Smooth muscle cell (in vitro differentiated cells): ENCODE data around the gene DUSP22. TPM values are rescaled to one million over a fixed set of nuclear protein-coding genes. Genes with fewer than 3 reads are reported as not detected.

Experiments
- DNase-seq: peaks from one replicate; lab custom pipeline; 2025; ENCODE audit not compliant: unreplicated experiment; lab: John Stamatoyannopoulos, UW
- H2AFZ ChIP-seq: fragments of 200-600 bp; sonication (generic); 2 replicates; pipeline ENCODE4 v1.6.0; 2016; ENCODE audit warnings: antibody characterized with exemption, low read depth, mild to moderate bottlenecking
- H3F3A ChIP-seq: fragments of 200-600 bp; sonication (generic); 2 replicates; pipeline ENCODE4 v1.6.0; 2017; ENCODE audit warnings: antibody characterized with exemption, low read depth
- H3K27ac ChIP-seq: fragments of 200-600 bp; sonication (generic); 2 replicates; pipeline ENCODE4 v1.5.1; 2016; ENCODE audit warnings: low read depth, mild to moderate bottlenecking
- H3K27me3 ChIP-seq: fragments of 200-600 bp; sonication (generic); 2 replicates; pipeline ENCODE4 v1.6.1; 2016; ENCODE audit warnings: low read depth, mild to moderate bottlenecking
- H3K36me3 ChIP-seq: fragments of 200-600 bp; sonication (generic); 2 replicates; pipeline ENCODE4 v1.5.1; 2016; ENCODE audit warnings: low read depth
- H3K4me1 ChIP-seq: fragments of 200-600 bp; sonication (generic); 2 replicates; pipeline ENCODE4 v1.5.1; 2016; ENCODE audit warnings: low read depth
- H3K4me2 ChIP-seq: fragments of 200-600 bp; sonication (generic); 2 replicates; pipeline ENCODE4 v1.6.0; 2016; ENCODE audit warnings: mild to moderate bottlenecking
- H3K4me3 ChIP-seq: fragments of 200-600 bp; sonication (generic); 2 replicates; pipeline ENCODE4 v1.5.1; 2016; ENCODE audit warnings: mild to moderate bottlenecking
- H3K79me2 ChIP-seq: fragments of 200-600 bp; sonication (generic); 2 replicates; pipeline ENCODE4 v1.6.0; 2016; ENCODE audit warnings: low read depth, mild to moderate bottlenecking
- H3K9ac ChIP-seq: fragments of 200-600 bp; sonication (generic); 2 replicates; pipeline ENCODE4 v1.6.0; 2016; ENCODE audit warnings: low read depth
- H3K9me3 ChIP-seq: fragments of 200-600 bp; sonication (generic); replicated peaks from 2 replicates; pipeline ENCODE4 v1.5.1; 2016; ENCODE audit warnings: low read depth
- H4K20me1 ChIP-seq: fragments of 200-600 bp; sonication (generic); 2 replicates; pipeline ENCODE4 v1.6.0; 2016; ENCODE audit warnings: low read depth
- WGBS: methylation state at CpG from one replicate; pipeline ENCODE4 v1.1.7; 2016; ENCODE audit warnings: low lambda C conversion rate; 5-methylcytosine and 5-hydroxymethylcytosine counted together
- polyA plus RNA-seq: library from polyadenylated mRNA; unstranded; fragments of >200 nt; fragmentation: Nextera tagmentation; extraction: Ambion mirVana; gene quantifications from 2 replicates; pipeline ENCODE4 v1.2.1, GENCODE V29; 2016
- total RNA-seq: library from RNA; depleted of rRNA; stranded (reverse); fragments of >200 nt; gene quantifications from 2 replicates; pipeline ENCODE4 v1.2.3, GENCODE V29; 2014
- TF ChIP-seq, protein P1 (sequence below): fragments of 200-600 bp; sonication (generic); IDR thresholded peaks from 2 replicates; pipeline ENCODE4 v1.5.1; 2017; ENCODE audit warnings: borderline replicate concordance, mild to moderate bottlenecking, antibody characterized with exemption; ENCODE audit not compliant: insufficient read depth, poor library complexity, severe bottlenecking

The DUSP22 gene
- total and polyA plus RNA-seq, 2 experiments from 2014 or later, result 16.3 to 19.1 TPM

DNA sequence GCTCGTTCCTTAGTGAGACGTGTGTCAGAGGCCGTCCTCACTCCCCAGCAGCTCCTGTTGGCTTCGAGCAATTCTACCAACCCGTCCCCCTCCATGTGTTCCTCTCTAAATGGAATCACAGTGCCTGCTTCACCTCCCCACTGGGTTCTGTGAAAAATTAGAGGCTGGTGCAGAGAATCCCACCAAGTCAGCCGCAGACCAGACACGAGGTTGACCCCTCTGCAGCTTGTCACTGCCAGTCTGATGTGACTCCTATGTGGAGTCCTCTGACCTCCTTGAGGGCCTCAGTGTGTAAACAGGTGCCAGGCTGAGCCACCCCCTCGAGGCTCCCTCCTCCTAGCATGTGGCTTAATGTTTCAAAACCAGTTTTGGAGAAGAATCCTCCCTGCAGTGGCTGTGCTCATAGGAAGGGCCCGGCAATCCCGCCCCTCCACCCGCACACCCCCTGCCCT lies 86.7 kb downstream of the DUSP22 start:
- 87% methylated on average over 11 of the region's 11 CpGs for WGBS
- Histone ChIP-seq H3K27me3 (peaks cover 20% of the 10 kb centered on the region), H3K4me3 (no peak overlapping the region), H3K9me3 (no peaks in the 10 kb centered on the region), H3K27ac (no peak overlapping the region), H3K9ac (no peak overlapping the region), H3K4me1 (no peaks in the 10 kb centered on the region), H2AFZ (no peak overlapping the region), H4K20me1 (no peaks in the 10 kb centered on the region), H3K79me2 (no peaks in the 10 kb centered on the region), H3K4me2 (no peak overlapping the region), H3K36me3 (no peaks in the 10 kb centered on the region), H3F3A (no peaks in the 10 kb centered on the region)
- TF ChIP-seq, protein P1, sequence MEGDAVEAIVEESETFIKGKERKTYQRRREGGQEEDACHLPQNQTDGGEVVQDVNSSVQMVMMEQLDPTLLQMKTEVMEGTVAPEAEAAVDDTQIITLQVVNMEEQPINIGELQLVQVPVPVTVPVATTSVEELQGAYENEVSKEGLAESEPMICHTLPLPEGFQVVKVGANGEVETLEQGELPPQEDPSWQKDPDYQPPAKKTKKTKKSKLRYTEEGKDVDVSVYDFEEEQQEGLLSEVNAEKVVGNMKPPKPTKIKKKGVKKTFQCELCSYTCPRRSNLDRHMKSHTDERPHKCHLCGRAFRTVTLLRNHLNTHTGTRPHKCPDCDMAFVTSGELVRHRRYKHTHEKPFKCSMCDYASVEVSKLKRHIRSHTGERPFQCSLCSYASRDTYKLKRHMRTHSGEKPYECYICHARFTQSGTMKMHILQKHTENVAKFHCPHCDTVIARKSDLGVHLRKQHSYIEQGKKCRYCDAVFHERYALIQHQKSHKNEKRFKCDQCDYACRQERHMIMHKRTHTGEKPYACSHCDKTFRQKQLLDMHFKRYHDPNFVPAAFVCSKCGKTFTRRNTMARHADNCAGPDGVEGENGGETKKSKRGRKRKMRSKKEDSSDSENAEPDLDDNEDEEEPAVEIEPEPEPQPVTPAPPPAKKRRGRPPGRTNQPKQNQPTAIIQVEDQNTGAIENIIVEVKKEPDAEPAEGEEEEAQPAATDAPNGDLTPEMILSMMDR, result no peak
- DNase-seq, result no peak

DNA sequence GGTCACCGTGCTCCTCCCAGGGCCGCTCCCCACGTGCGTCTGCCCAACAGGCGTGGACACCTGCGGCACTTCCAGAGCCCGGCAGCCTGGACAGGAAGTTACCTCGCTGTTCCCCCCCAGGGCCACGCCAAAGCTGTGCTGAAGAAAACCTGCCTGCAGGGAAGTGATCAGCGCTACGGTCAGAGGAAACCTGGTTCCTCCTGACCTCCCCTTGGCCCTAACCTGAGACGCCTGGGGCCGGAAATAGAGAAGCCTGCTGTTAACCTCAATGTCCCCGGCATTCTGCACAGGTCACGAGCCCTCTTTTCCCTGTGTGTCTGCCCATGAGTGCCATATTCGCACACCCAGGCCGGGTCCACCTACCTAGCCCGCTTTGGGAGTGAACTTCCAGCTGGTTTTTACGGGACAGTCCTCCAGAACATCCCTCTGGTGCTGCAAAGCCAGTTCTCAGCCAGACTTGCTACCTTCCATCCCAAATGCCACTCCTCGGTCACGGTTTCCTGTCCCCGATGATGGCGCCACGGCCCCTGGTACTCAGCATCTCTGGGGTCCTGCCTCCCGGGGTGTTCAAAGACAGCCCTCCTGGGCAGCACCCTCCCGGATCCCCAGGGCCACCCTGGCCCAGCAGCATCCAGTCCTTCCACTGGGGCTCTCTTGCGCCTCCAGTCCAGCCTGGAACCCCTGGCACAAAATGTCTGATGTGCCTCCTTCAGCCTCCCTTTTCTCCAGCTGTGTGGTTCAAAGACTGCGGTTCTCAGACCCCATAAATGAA lies 87.3 kb downstream of the DUSP22 start:
- 85% methylated on average over 28 of the region's 28 CpGs for WGBS
- no peaks in the 10 kb centered on the region for H3F3A ChIP-seq
- H3K9me3 ChIP-seq, result no peaks in the 10 kb centered on the region
- H3K36me3 ChIP-seq, result no peaks in the 10 kb centered on the region
- no peak overlapping the region for H3K27ac ChIP-seq
- H3K9ac ChIP-seq, result no peak overlapping the region
- peaks cover 26% of the 10 kb centered on the region for H3K27me3 ChIP-seq
- no peak overlapping the region for H2AFZ ChIP-seq
- no peak overlapping the region for H3K4me2 ChIP-seq
- TF ChIP-seq, protein P1, result no peak
- DNase-seq, result no peak
- no peak overlapping the region for H3K4me3 ChIP-seq
- no peaks in the 10 kb centered on the region for H4K20me1 ChIP-seq
- no peaks in the 10 kb centered on the region for H3K79me2 ChIP-seq
- no peaks in the 10 kb centered on the region for H3K4me1 ChIP-seq

DNA sequence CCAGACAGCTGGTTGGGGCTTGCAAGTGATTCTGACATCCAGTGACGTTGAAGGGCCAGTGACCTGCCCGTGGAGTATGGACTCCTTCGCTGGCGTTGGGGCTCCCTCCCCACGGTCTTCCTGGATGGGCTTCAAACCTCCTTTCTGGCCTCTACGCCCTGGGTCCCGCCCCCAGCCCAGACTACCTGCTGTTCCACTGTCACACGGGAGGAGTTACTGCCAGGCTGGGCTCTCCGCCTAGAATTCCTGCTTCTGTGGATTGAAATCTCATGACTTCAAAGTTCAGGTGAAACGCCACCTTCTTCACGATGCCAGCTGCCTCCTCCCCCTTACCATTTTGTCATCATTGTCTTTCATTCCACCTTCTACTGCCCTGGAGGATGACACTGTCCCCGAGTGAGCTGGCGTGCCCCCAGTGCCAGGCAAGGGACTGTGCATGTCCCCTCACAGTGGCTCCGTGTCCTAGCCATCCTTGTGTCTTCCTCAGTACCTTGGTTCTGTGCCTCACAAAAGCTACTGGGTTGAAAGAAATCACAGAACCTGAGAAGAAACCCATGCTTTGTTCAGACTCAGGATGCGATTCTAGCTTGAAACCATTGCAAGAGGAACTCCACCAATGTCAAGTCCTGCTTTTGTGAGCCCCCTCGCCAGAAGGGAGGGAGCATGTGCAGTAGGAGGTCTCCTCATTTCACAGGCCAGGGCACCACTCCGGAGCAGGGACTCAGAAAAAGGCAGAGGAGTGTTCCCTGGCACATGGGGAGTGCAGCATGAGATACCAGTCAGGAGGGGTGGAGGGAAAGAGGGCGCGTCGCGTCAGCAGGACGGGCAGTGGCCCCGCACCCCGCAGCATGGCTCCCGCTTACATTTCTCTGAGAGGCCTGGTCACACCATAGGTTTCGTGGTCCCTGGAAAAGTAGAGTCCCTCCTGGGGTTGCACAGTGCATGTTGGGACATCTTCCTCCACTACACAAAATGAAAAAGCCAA lies 88.2 kb downstream of the DUSP22 start:
- WGBS, result 85% methylated on average over 26 of the region's 26 CpGs
- Histone ChIP-seq H3K79me2 (no peaks in the 10 kb centered on the region), H3K36me3 (no peaks in the 10 kb centered on the region), H3K4me3 (no peak overlapping the region), H3F3A (no peaks in the 10 kb centered on the region), H3K4me2 (no peak overlapping the region), H2AFZ (no peak overlapping the region), H3K9me3 (no peaks in the 10 kb centered on the region), H4K20me1 (no peaks in the 10 kb centered on the region), H3K27me3 (peaks cover 34% of the 10 kb centered on the region), H3K4me1 (no peaks in the 10 kb centered on the region), H3K9ac (no peak overlapping the region), H3K27ac (no peak overlapping the region)
- TF ChIP-seq, protein P1, result no peak
- no peak for DNase-seq
